Fibroblast of lung (primary cell): Measurements from ENCODE around the gene MTMR3. TPM values are rescaled to one million over a fixed set of nuclear protein-coding genes. Genes with fewer than 3 reads are reported as not detected.

ENCODE experiments used
- DNase-seq, 2 donors: peaks; one replicate each; pipeline versions ENCODE4 v3.0.0 to v3.0.0-alpha.2; 2010; ENCODE audit warnings: low read depth in 2 of 2
- H2AFZ ChIP-seq: 2 replicates; pipeline ENCODE4 v1.5.1; 2012; ENCODE audit warnings: low read length, control low read depth, inconsistent platforms
- H3K27ac ChIP-seq: 2 replicates; pipeline ENCODE4 v1.5.1; 2011; ENCODE audit warnings: low read length, control low read depth; ENCODE audit not compliant: insufficient read depth
- H3K27me3 ChIP-seq: 2 replicates; pipeline ENCODE4 v1.5.1; 2011; ENCODE audit warnings: mild to moderate bottlenecking, low read length; ENCODE audit not compliant: control insufficient read depth, insufficient read depth
- H3K36me3 ChIP-seq: 2 replicates; pipeline ENCODE4 v1.5.1; 2011; ENCODE audit warnings: low read length; ENCODE audit not compliant: control insufficient read depth, insufficient read depth
- H3K4me1 ChIP-seq: 2 replicates; pipeline ENCODE4 v1.5.1; 2011; ENCODE audit warnings: low read length; ENCODE audit not compliant: control insufficient read depth, insufficient read depth; ENCODE audit errors: extremely low read depth
- H3K4me2 ChIP-seq: 2 replicates; pipeline ENCODE4 v1.5.1; 2011; ENCODE audit warnings: low read length, control low read depth; ENCODE audit not compliant: insufficient read depth; ENCODE audit errors: extremely low read depth
- H3K4me3 ChIP-seq, 4 experiments: fragments of 200-600 bp in 1 of 4; sonication (generic) in 1 of 4; replicated peaks in 1 of 4; 2 replicates each; pipeline ENCODE4 v1.5.1; 2011 to 2016; ENCODE audit warnings: low read length in 4 of 4, low read depth in 3 of 4, mild to moderate bottlenecking in 3 of 4, control low read depth in 2 of 4, inconsistent platforms in 1 of 4, mixed read lengths in 1 of 4; ENCODE audit not compliant: insufficient read depth in 1 of 4; ENCODE audit errors: control extremely low read depth in 1 of 4
- H3K79me2 ChIP-seq: 2 replicates; pipeline ENCODE4 v1.5.1; 2012; ENCODE audit warnings: mild to moderate bottlenecking, low read length, inconsistent platforms; ENCODE audit not compliant: control insufficient read depth, insufficient read depth
- H3K9ac ChIP-seq: 2 replicates; pipeline ENCODE4 v1.5.1; 2011; ENCODE audit warnings: mild to moderate bottlenecking, low read length, control low read depth; ENCODE audit not compliant: insufficient read depth
- H3K9me3 ChIP-seq: 2 replicates; pipeline ENCODE4 v1.5.1; 2012; ENCODE audit warnings: low read depth, low read length; ENCODE audit not compliant: control insufficient read depth, insufficient read depth
- H4K20me1 ChIP-seq: 2 replicates; pipeline ENCODE4 v1.5.1; 2011; ENCODE audit warnings: low read length; ENCODE audit not compliant: control insufficient read depth, insufficient read depth; ENCODE audit errors: extremely low read depth
- EZH2 ChIP-seq: IDR thresholded peaks from 2 replicates; pipeline ENCODE4 v1.5.1; 2012; ENCODE audit warnings: low read length, control low read depth, mild to moderate bottlenecking; ENCODE audit errors: missing control alignments
- polyA plus RNA-seq, 2 donors: library from polyadenylated mRNA; depleted of rRNA in 1 of 2; stranded (reverse) in 1 of 2; unstranded in 1 of 2; fragments of >200 nt; gene quantifications; 2 replicates each; pipeline ENCODE4 v1.2.1, GENCODE V29; 2011 to 2012; ENCODE audit warnings: missing spikeins in 1 of 2
- total RNA-seq: library from RNA; depleted of rRNA; stranded (reverse); fragments of >200 nt; gene quantifications from 2 replicates; pipeline ENCODE4 v1.2.1, GENCODE V29; 2014
- TF ChIP-seq, protein P1 (sequence below), 2 donors: IDR thresholded peaks in 1 of 2; conservative IDR thresholded peaks in 1 of 2; 1 replicate in 1 of 2; 2 replicates in 1 of 2; pipeline ENCODE4 v1.5.1; 2011 to 2012; ENCODE audit warnings: low read length in 2 of 2, control low read depth in 1 of 2, inconsistent platforms in 1 of 2, low read depth in 1 of 2, mild to moderate bottlenecking in 1 of 2

MTMR3 gene
- total and polyA plus RNA-seq, 2 donors (not counting 1 experiment from before 2014, with no cell fraction given), result 15.0 to 31.2 TPM

DNA sequence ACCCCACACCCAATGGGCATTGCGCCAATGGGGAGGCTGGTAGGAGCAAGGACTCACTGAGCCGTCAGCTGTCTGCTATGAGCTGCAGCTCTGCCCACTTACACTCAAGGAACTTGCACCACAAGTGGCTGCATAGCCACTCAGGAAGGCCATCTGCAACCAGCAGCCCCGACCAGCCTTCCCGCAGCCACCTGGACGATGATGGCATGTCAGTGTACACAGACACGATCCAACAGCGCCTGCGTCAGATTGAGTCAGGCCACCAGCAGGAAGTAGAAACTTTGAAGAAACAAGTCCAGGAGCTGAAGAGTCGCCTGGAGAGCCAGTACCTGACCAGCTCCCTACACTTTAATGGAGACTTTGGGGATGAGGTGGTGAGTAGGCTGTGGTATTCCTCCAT lies 137.5 kb downstream of the MTMR3 start:
- Histone ChIP-seq H3K4me2 (no peak overlapping the region), H3K36me3 (peaks cover 18% of the 10 kb centered on the region), H3K27me3 (no peaks in the 10 kb centered on the region), H3K9ac (no peak overlapping the region), H3K4me3 (no peak overlapping the region), H4K20me1 (no peaks in the 10 kb centered on the region), H3K27ac (no peak overlapping the region), H2AFZ (no peak overlapping the region), H3K4me1 (peaks cover 14% of the 10 kb centered on the region), H3K9me3 (no peaks in the 10 kb centered on the region), H3K79me2 (no peaks in the 10 kb centered on the region)
- no peak for DNase-seq
- TF ChIP-seq EZH2, result no peak
- TF ChIP-seq, protein P1, sequence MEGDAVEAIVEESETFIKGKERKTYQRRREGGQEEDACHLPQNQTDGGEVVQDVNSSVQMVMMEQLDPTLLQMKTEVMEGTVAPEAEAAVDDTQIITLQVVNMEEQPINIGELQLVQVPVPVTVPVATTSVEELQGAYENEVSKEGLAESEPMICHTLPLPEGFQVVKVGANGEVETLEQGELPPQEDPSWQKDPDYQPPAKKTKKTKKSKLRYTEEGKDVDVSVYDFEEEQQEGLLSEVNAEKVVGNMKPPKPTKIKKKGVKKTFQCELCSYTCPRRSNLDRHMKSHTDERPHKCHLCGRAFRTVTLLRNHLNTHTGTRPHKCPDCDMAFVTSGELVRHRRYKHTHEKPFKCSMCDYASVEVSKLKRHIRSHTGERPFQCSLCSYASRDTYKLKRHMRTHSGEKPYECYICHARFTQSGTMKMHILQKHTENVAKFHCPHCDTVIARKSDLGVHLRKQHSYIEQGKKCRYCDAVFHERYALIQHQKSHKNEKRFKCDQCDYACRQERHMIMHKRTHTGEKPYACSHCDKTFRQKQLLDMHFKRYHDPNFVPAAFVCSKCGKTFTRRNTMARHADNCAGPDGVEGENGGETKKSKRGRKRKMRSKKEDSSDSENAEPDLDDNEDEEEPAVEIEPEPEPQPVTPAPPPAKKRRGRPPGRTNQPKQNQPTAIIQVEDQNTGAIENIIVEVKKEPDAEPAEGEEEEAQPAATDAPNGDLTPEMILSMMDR (conservative IDR thresholded peaks at IDR 0.05 in 1 of 2, IDR thresholded peaks at IDR 0.05 in 1 of 2; ENCODE audit: low read depth in 1 of 2, low read length in 2 of 2), result no peak

DNA sequence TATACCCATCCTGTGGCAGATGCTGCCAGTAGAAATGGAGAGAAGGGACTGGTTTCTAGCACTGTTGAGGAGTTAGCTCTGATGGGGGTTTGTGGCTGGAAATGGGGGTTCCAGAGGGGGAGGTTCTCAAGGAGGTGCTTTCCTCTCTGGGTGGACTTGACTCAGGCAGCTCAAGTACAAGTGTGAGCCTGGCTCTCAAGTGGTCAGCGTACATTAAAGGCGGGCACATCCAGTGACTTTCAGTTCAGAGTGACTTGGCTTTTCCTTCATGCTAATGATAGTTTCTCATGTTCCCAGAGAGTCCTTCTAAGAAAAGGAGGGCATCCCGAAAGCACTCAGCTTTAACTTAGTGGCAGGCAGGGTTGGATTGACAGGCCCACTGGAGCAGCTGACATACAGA lies 138.4 kb downstream of the MTMR3 start:
- no peak for DNase-seq
- Histone ChIP-seq H3K9ac (no peak overlapping the region), H2AFZ (no peak overlapping the region), H4K20me1 (no peaks in the 10 kb centered on the region), H3K4me2 (no peak overlapping the region), H3K4me1 (peaks cover 11% of the 10 kb centered on the region), H3K9me3 (no peaks in the 10 kb centered on the region), H3K27me3 (no peaks in the 10 kb centered on the region), H3K27ac (no peak overlapping the region), H3K4me3 (no peak overlapping the region), H3K36me3 (peaks cover 23% of the 10 kb centered on the region), H3K79me2 (no peaks in the 10 kb centered on the region)
- TF ChIP-seq, protein P1 (conservative IDR thresholded peaks at IDR 0.05 in 1 of 2, IDR thresholded peaks at IDR 0.05 in 1 of 2; ENCODE audit: low read depth in 1 of 2, low read length in 2 of 2), result no peak
- no peak for TF ChIP-seq EZH2

DNA sequence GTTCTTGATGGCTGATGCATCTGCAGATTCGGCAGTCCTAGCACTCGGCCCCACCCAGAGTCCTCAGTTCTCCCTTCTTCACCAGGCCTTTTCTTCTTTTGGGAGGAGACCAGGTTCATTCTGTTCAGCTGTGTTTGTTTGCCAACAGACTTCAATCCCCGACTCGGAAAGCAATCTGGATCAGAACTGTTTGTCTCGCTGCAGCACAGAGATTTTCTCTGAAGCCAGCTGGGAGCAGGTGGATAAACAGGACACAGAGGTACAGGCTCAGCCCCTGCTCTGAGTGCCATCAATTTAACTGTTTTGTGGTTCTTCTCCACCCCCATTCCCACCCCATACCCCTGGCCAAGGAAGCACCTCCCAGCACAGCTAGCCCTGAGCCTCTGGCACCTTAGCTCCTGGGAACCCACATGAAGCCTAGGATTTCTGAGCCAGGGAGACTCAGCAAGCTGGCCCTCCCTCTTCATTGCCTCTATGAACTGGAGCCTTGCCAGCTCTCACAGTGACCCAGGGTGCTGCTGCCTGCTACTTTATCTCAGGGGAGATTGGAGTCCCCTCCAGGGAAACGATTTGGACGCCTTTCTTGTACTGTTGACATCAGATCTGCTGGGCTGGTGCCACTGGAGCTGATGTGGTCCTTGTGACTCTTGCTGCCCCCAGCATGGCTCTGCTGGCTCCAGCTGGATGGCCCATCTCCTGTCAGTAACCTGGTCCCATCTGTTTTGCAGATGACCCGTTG lies 139.1 kb downstream of the MTMR3 start:
- no peak overlapping the region for H3K4me3 ChIP-seq

More for the DNA sequence above, 139.1 kb downstream of the MTMR3 start:
- Histone ChIP-seq H3K4me1 (peaks cover 4% of the 10 kb centered on the region), H3K27me3 (no peaks in the 10 kb centered on the region), H3K9me3 (no peaks in the 10 kb centered on the region), H3K79me2 (no peaks in the 10 kb centered on the region), H4K20me1 (no peaks in the 10 kb centered on the region), H2AFZ (no peak overlapping the region), H3K36me3 (peaks cover 23% of the 10 kb centered on the region), H3K4me2 (no peak overlapping the region), H3K27ac (no peak overlapping the region), H3K9ac (no peak overlapping the region)
- no peak for DNase-seq
- TF ChIP-seq EZH2, result no peak
- TF ChIP-seq, protein P1 (conservative IDR thresholded peaks at IDR 0.05 in 1 of 2, IDR thresholded peaks at IDR 0.05 in 1 of 2; ENCODE audit: low read depth in 1 of 2, low read length in 2 of 2), result no peak
